Raji (cell line): ENCODE data around the gene ZBTB17.

Source experiments
- POLR2A ChIP-seq: IDR thresholded peaks from 2 replicates; pipeline ENCODE4 v1.6.1; 2011; ENCODE audit warnings: low read depth, low read length, control low read depth; ENCODE audit not compliant: insufficient read depth

Gene ZBTB17

GRCh38 chr1:15975805-15976680, at the start of gene ZBTB17:
Gene ZBTB17, minus strand, starts transcription at chr1:15976101. Its CDS starts 27,606 bp downstream, at chr1:15948495.
- TF ChIP-seq POLR2A, result peak; percentile 89

- TF ChIP-seq POLR2A, result no peak
These were observed 47.3 kb upstream of the ZBTB17 start for GRCh38 chr1:16023050-16023653.

DNA sequence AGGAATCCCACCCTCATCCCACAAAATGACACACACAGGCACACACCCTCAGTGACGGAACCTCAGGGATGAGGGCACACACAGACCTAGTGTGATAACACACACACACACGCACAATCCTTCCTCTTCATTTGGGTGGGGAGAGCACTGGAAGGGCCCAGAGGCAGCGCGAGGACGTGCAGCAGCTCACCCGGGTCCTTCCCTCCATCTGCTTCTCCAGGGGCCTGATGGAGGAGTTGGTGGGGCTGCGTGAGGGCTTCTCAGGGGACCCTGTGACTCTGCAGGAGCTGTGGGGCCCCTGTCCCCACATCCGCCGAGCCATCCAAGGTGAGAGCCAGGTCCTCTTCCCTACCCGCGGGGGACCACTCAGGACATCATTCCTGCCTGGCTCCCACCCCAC, 46.5 kb upstream of the ZBTB17 start:
- no peak for TF ChIP-seq POLR2A

GRCh38 chr1:16021681-16022080, 45.8 kb upstream of the ZBTB17 start, which contains the start of gene CLCNKA:
Gene CLCNKA, plus strand, starts transcription at chr1:16022036. Its CDS starts 584 bp downstream, at chr1:16022620.
- no peak for TF ChIP-seq POLR2A

GRCh38 chr1:16020325-16020724, 44.4 kb upstream of the ZBTB17 start:
- no peak for TF ChIP-seq POLR2A

DNA sequence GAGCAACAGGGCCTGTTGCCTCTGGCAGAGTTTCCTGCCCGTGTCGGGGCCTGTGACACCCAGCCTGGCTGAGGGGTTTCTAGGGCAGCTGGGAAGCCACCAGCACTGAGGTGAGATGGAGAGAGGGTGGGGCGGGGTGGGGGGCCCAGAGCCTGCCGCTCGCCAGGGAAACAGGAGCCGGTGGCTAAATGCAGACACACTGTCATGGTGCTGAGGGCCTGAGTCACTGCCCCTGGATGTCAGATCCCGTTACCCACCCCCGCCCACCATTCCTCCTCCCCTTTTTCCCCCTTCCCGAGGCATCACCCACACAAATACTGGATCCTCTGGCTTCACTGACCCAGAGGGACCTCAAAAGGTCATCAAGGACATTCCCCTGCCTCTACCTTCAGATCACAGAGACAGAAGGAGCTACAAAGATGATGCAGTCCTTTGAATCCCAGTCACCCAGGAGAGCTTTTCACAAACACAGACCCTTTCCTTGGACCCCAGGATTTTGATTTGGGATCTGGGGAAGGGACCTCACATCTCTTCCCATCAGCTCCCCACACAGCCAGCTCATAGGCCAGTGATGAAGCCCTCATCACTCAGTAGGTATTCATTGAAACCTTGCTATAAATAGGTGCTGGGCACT, 43.9 kb upstream of the ZBTB17 start:
- no peak for TF ChIP-seq POLR2A

- TF ChIP-seq POLR2A, result no peak
These were observed 43.1 kb upstream of the ZBTB17 start for GRCh38 chr1:16018749-16019643.

DNA sequence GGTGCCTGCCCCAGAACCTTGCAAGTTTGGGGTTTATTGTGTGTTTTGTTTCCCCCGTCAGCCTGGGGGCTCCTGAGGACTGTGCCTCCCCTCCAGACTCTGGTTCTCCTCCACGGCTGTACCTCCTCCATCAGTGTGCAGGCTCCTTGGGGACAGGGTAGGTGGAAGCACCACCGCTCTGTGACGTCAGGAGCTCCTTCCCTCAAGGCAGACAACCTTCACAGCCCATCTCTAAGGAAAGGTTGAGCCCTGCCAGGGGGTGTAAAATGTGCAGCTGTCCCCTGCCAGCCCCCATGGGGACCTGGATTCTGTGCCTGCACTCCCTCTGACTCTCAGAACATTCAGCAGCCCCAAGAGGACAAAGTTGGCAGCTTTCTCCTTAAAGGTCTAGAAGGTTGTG, 42.4 kb upstream of the ZBTB17 start:
- TF ChIP-seq POLR2A, result no peak

- no peak for TF ChIP-seq POLR2A
These were observed 41.8 kb upstream of the ZBTB17 start, which contains the start of gene HSPB7 for GRCh38 chr1:16017461-16018303. Gene HSPB7, minus strand, starts transcription at chr1:16018043. Its CDS starts 80 bp downstream, at chr1:16017963.

DNA sequence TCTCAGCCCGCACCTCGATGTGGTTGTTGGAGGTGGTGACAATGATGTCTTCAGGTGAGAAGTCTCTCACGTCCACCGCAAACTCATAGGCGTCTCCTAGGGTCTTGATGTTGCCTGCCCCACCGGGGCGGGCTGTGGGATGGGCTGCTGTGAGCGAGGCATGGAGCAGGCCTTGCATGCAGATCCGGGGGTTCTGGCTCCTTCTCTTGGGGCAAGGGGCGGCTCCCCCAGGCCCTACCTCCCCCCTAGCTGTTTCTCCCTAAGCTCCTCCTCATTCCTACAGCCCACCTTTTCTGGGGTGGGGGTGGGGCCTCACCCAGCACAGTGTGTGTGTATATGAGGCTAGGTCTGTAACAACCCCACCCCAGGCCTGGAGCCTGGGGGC, 41.2 kb upstream of the ZBTB17 start:
- no peak for TF ChIP-seq POLR2A

DNA sequence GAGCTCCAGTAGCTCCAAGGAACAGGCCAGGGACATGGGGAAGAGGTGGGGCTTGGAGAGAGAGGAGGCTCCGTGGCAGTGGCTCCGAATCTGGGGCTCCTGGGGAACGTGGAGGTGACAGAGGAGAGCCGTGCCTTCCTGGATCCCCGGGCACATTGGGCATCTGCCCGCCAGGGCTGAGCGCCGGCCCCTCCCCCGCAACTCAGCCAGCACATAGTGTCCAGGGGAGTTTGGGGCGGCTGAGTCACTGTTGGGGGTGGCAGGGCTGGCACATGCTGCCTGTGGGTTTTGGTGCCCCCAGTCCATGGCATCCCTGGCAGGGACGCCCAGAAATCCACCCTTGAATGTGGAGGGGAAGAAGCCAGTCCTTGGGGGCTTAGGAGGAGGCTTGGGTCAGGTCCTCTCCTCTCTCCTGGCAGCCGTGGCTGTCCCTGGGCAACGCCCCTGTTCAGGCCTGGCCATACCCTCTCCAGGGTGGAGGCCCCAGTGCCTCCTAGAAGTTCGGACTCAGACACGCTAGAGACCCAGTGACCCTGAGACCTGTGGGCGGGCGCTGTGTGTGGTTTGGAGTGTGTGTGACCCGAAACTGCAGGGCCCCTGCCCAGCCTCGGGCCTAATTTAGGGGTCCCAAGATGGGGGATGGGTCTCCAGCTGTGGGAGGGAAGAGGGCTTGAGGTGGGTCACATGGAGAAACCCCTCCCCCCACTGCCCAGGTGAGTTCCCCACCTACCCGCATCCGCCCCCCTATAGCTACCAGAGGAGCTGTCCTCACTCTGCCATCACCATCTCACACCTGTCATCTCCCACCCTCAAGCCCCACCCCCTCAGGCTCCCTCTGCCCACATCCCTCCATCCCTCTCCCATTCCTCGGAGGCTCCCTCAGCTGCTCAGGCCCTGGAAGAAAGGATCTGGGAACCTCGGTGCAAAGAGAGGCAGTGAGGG, 40.3 kb upstream of the ZBTB17 start:
- TF ChIP-seq POLR2A, result no peak

DNA sequence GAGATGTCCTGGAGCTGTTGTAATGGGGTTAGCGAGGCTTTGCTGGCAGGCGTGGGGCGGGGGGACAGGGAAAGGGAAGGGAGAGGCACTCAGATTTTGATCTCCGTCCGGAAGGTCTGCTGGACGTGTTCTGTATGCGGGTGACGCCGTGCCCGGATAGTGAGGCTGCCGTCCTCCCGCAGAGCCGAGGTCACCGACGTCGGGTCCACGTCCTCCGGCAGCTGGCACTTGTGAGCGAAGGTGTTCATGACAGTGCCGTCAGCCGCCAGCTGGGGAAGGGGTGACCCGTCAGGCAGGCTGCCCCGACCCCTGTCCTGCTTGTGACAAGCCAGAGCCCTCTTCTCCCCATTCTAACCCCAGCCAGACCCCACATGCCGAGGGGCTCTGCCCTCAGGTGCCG, 39.6 kb upstream of the ZBTB17 start:
- no peak for TF ChIP-seq POLR2A
